GDM1 (cell line): Measurements from ENCODE around the gene CNIH1.
"Not testable (repeated sequence)": the region's sequence is repeated elsewhere in the genome, so short reads cannot be mapped to it uniquely, and the experiment has no call there.

Experiments
- DNase-seq: peaks from one replicate; lab custom pipeline; 2025; lab: John Stamatoyannopoulos, UW

CNIH1 gene

GRCh38 chr14:54467280-54467679, 26.1 kb upstream of the CNIH1 start:
- DNase-seq, result no peak

GRCh38 chr14:54465654-54466053, 24.5 kb upstream of the CNIH1 start:
- DNase-seq, result no peak

GRCh38 chr14:54462048-54462447, 20.9 kb upstream of the CNIH1 start:
- no peak for DNase-seq

- DNase-seq, result no peak
Observed at GRCh38 chr14:54459106-54459505, 17.9 kb upstream of the CNIH1 start.

GRCh38 chr14:54458536-54458935, 17.4 kb upstream of the CNIH1 start:
- DNase-seq, result not testable (repeated sequence)

GRCh38 chr14:54457609-54457996, 16.4 kb upstream of the CNIH1 start:
- no peak for DNase-seq

GRCh38 chr14:54456820-54457608, 15.8 kb upstream of the CNIH1 start:
- not testable (repeated sequence) for DNase-seq

- DNase-seq, result no peak
Observed at GRCh38 chr14:54455363-54455762, 14.2 kb upstream of the CNIH1 start.

- not testable (repeated sequence) for DNase-seq
Observed at GRCh38 chr14:54453990-54454389, 12.8 kb upstream of the CNIH1 start.

GRCh38 chr14:54453252-54453651, 12.1 kb upstream of the CNIH1 start:
- DNase-seq, result no peak

GRCh38 chr14:54451961-54452360, 10.8 kb upstream of the CNIH1 start:
- DNase-seq, result no peak

- DNase-seq, result no peak
Observed at GRCh38 chr14:54451121-54451601, 10.0 kb upstream of the CNIH1 start.

- no peak for DNase-seq
Observed at GRCh38 chr14:54450535-54450934, 9.4 kb upstream of the CNIH1 start.

- no peak for DNase-seq
Observed at GRCh38 chr14:54447231-54447692, 6.1 kb upstream of the CNIH1 start.

GRCh38 chr14:54446161-54446693, 5.1 kb upstream of the CNIH1 start:
- DNase-seq, result no peak

- no peak for DNase-seq
Observed at GRCh38 chr14:54444681-54445080, 3.5 kb upstream of the CNIH1 start.

- no peak for DNase-seq
Observed at GRCh38 chr14:54443981-54444380, 2.8 kb upstream of the CNIH1 start.

- not testable (repeated sequence) for DNase-seq
Observed at GRCh38 chr14:54442961-54443360, 1.8 kb upstream of the CNIH1 start.

- no peak for DNase-seq
Observed at GRCh38 chr14:54440476-54440872, 700 bp downstream of the CNIH1 start.

GRCh38 chr14:54440037-54440436, 1.1 kb downstream of the CNIH1 start:
- no peak for DNase-seq

GRCh38 chr14:54438703-54439102, 2.5 kb downstream of the CNIH1 start:
- no peak for DNase-seq

- DNase-seq, result not testable (repeated sequence)
Observed at GRCh38 chr14:54437954-54438353, 3.2 kb downstream of the CNIH1 start.

GRCh38 chr14:54435500-54435981, 5.6 kb downstream of the CNIH1 start:
- DNase-seq, result no peak
